22Rv1 (cell line): ENCODE measurements around the gene HSD17B1.

Experiments
- ZFX ChIP-seq: fragments of 450-650 bp; IDR thresholded peaks from 2 replicates; pipeline ENCODE4 v1.6.1; 2017; ENCODE audit warnings: antibody characterized with exemption, borderline replicate concordance
- TF ChIP-seq, protein P1 (sequence below): fragments of 450-650 bp; IDR thresholded peaks from 2 replicates; pipeline ENCODE4 v1.5.1; 2017; ENCODE audit warnings: mild to moderate bottlenecking

GRCh38 chr17:42554250-42555121 lies 1.8 kb downstream of the HSD17B1 start:
- TF ChIP-seq, protein P1, sequence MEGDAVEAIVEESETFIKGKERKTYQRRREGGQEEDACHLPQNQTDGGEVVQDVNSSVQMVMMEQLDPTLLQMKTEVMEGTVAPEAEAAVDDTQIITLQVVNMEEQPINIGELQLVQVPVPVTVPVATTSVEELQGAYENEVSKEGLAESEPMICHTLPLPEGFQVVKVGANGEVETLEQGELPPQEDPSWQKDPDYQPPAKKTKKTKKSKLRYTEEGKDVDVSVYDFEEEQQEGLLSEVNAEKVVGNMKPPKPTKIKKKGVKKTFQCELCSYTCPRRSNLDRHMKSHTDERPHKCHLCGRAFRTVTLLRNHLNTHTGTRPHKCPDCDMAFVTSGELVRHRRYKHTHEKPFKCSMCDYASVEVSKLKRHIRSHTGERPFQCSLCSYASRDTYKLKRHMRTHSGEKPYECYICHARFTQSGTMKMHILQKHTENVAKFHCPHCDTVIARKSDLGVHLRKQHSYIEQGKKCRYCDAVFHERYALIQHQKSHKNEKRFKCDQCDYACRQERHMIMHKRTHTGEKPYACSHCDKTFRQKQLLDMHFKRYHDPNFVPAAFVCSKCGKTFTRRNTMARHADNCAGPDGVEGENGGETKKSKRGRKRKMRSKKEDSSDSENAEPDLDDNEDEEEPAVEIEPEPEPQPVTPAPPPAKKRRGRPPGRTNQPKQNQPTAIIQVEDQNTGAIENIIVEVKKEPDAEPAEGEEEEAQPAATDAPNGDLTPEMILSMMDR, result no peak; the same call in 1 of the 2 replicates
- no peak for TF ChIP-seq ZFX
